Stimulated activated CD4-positive, alpha-beta T cell treated with anti-CD3 and anti-CD28 coated beads, Interleukin-15, amount 100 ng/mL, for 48 hours (primary cell): ENCODE results near the gene NIPAL3.

Experiments
- DNase-seq, 2 donors: peaks; one replicate each; pipeline ENCODE4 v3.0.0-alpha.2; 2020; ENCODE audit warnings: low read depth in 2 of 2

Gene NIPAL3

GRCh38 chr1:24390924-24391782 is 24.4 kb upstream of the NIPAL3 start:
- peak in 1 of 2 donors; percentile 51 for DNase-seq

- DNase-seq, result peak; percentile 43 to 63
Measured at GRCh38 chr1:24391882-24392603, 23.6 kb upstream of the NIPAL3 start.

GRCh38 chr1:24392604-24392946 is 23.0 kb upstream of the NIPAL3 start:
- DNase-seq, result no peak

- DNase-seq, result no peak
Measured at GRCh38 chr1:24392982-24393650, 22.5 kb upstream of the NIPAL3 start.

- no peak for DNase-seq
Measured at GRCh38 chr1:24393892-24394291, 21.7 kb upstream of the NIPAL3 start.

GRCh38 chr1:24400065-24400464 is 15.5 kb upstream of the NIPAL3 start:
- DNase-seq, result no peak

- no peak for DNase-seq
Measured at GRCh38 chr1:24403806-24404205, 11.8 kb upstream of the NIPAL3 start.

- DNase-seq, result no peak
Measured at GRCh38 chr1:24406788-24407187, 8.8 kb upstream of the NIPAL3 start.

GRCh38 chr1:24409535-24409934 is 6.1 kb upstream of the NIPAL3 start:
- no peak for DNase-seq

- DNase-seq, result no peak
Measured at GRCh38 chr1:24410750-24411149, 4.9 kb upstream of the NIPAL3 start.

GRCh38 chr1:24411963-24412362 is 3.6 kb upstream of the NIPAL3 start:
- no peak for DNase-seq

GRCh38 chr1:24412408-24412807 is 3.2 kb upstream of the NIPAL3 start:
- no peak for DNase-seq

- peak; percentile 63 to 73 for DNase-seq
Measured at GRCh38 chr1:24413350-24414163, 2.0 kb upstream of the NIPAL3 start, which contains the start of gene STPG1. Gene STPG1 (minus strand): TSS chr1:24413782. CDS start chr1:24401388, 12,394 bp downstream.

- no peak for DNase-seq
Measured at GRCh38 chr1:24414775-24415333, 748 bp upstream of the NIPAL3 start.

GRCh38 chr1:24415910-24416665 is 486 bp downstream of the NIPAL3 start:
- no peak for DNase-seq

- DNase-seq, result no peak
Measured at GRCh38 chr1:24416666-24417391, 1.2 kb downstream of the NIPAL3 start.

GRCh38 chr1:24417681-24418080 is 2.1 kb downstream of the NIPAL3 start:
- no peak for DNase-seq

GRCh38 chr1:24418898-24419628 is 3.5 kb downstream of the NIPAL3 start:
- DNase-seq, result no peak

- no peak for DNase-seq
Measured at GRCh38 chr1:24420547-24420946, 4.9 kb downstream of the NIPAL3 start.
